PFSK-1 (cell line): ENCODE measurements around the gene HSF5.

Experiments used
- POLR2AphosphoS5 ChIP-seq: IDR thresholded peaks from 2 replicates; pipeline ENCODE4 v1.6.1; 2012; ENCODE audit warnings: low read depth, mild to moderate bottlenecking, control low read depth, low read length, moderate library complexity
- REST ChIP-seq, 2 experiments: IDR thresholded peaks; 2 replicates each; pipeline versions ENCODE4 v1.6.1 to v1.8.0; 2011 to 2012; ENCODE audit warnings: low read depth in 2 of 2, low read length in 2 of 2, control low read depth in 1 of 2, inconsistent platforms in 1 of 2, mild to moderate bottlenecking in 1 of 2, moderate library complexity in 1 of 2; ENCODE audit not compliant: insufficient read depth in 1 of 2
- SIN3A ChIP-seq: IDR thresholded peaks from 2 replicates; pipeline ENCODE4 v1.6.1; 2012; ENCODE audit warnings: mild to moderate bottlenecking, low read length, moderate library complexity, borderline replicate concordance; ENCODE audit not compliant: insufficient read depth

GRCh38 chr17:58514770-58515157 lies 26.6 kb upstream of the HSF5 start:
- TF ChIP-seq REST (IDR thresholded peaks at IDR 0.05; ENCODE audit: insufficient read depth in 1 of 2, low read depth in 2 of 2, low read length in 2 of 2) (no peak), SIN3A (no peak), POLR2AphosphoS5 (no peak)
